NCI-H2227 treated with DMSO at 0.1 percent for 48 hours (cell line): ENCODE measurements around the gene AFF3.

Source experiments
- DNase-seq: peaks from one replicate; lab custom pipeline; 2025; lab: John Stamatoyannopoulos, UW

AFF3 gene

GRCh38 chr2:99607861-99608491 is 534.4 kb downstream of the AFF3 start:
- DNase-seq: no peak

GRCh38 chr2:99607454-99607853 is 534.9 kb downstream of the AFF3 start:
- DNase-seq: no peak

GRCh38 chr2:99605036-99605435 is 537.4 kb downstream of the AFF3 start:
- no peak for DNase-seq

GRCh38 chr2:99602476-99602875 is 539.9 kb downstream of the AFF3 start:
- no peak for DNase-seq

GRCh38 chr2:99600981-99601651 is 541.3 kb downstream of the AFF3 start:
- DNase-seq: peak; percentile 34

GRCh38 chr2:99598441-99598840 is 543.9 kb downstream of the AFF3 start:
- DNase-seq: no peak

- DNase-seq: peak; percentile 24
Observed at GRCh38 chr2:99597616-99598015, 544.8 kb downstream of the AFF3 start.

- no peak for DNase-seq
Observed at GRCh38 chr2:99595373-99595772, 547.0 kb downstream of the AFF3 start.

GRCh38 chr2:99593692-99594427 is 548.5 kb downstream of the AFF3 start:
- DNase-seq: no peak

GRCh38 chr2:99576775-99577174 is 565.6 kb downstream of the AFF3 start:
- DNase-seq: no peak

- no peak for DNase-seq
Observed at GRCh38 chr2:99573634-99574251, 568.6 kb downstream of the AFF3 start.

- peak; percentile 73 for DNase-seq
Observed at GRCh38 chr2:99572373-99573164, 569.8 kb downstream of the AFF3 start.

GRCh38 chr2:99571954-99572353 is 570.4 kb downstream of the AFF3 start:
- DNase-seq: no peak

GRCh38 chr2:99571533-99571932 is 570.9 kb downstream of the AFF3 start:
- peak; percentile 90 for DNase-seq

GRCh38 chr2:99571021-99571420 is 571.4 kb downstream of the AFF3 start:
- no peak for DNase-seq

GRCh38 chr2:99569386-99569785 is 573.0 kb downstream of the AFF3 start:
- no peak for DNase-seq

GRCh38 chr2:99565227-99565626 is 577.2 kb downstream of the AFF3 start:
- DNase-seq: no peak

GRCh38 chr2:99562516-99562915 is 579.9 kb downstream of the AFF3 start:
- DNase-seq: no peak

- no peak for DNase-seq
Observed at GRCh38 chr2:99561804-99562203, 580.6 kb downstream of the AFF3 start.

GRCh38 chr2:99559075-99559662 is 583.2 kb downstream of the AFF3 start:
- peak; percentile 84 for DNase-seq

GRCh38 chr2:99555404-99555803 is 587.0 kb downstream of the AFF3 start:
- DNase-seq: no peak

- DNase-seq: no peak
Observed at GRCh38 chr2:99554871-99555270, 587.5 kb downstream of the AFF3 start.
